ENCODE results near the gene VCPKMT. TPM values are rescaled to one million over a fixed set of nuclear protein-coding genes. Genes with fewer than 3 reads are reported as not detected.
A peak's percentile ranks its signal among the peaks of the same experiment; 100 is the strongest.

Gene VCPKMT
- polyA plus RNA-seq, 1 experiment: 7.7 TPM

- ChIA-PET POLR2A (interaction anchor here (0.8 to 1.1 kb wide), 5 partner anchors 38 to 441 kb away, joined by 3 to 17 read pairs (median 3); partner anchors contain the start of genes MGAT2 and RPL36AL), CTCF (interaction anchor here (0.7 to 5.6 kb wide), 5 partner anchors 42 to 200 kb away, joined by 3 to 29 read pairs (median 4); no protein-coding TSS in a partner anchor)
- DNase-seq (ENCODE audit: low read depth, low spot score): no peak
- no peak overlapping the region for H3K4me3 ChIP-seq (ENCODE audit: low read depth, low read length)
- H3K27me3 ChIP-seq (ENCODE audit: control insufficient read depth, insufficient read depth, low read length): no peaks in the 10 kb centered on the region
- no peak for TF ChIP-seq CTCF (IDR thresholded peaks at IDR 0.05; ENCODE audit: low read depth, low read length)
- no peaks in the 10 kb centered on the region for H3K9me3 ChIP-seq (ENCODE audit: control insufficient read depth, insufficient read depth, low read length)
- peak overlapping the region; percentile 99 for H3K27ac ChIP-seq (ENCODE audit: low read depth, low read length)
Observed at GRCh38 chr14:50061664-50062437, 54.5 kb downstream of the VCPKMT start.

- Histone ChIP-seq H3K27ac (ENCODE audit: low read depth, low read length) (peak overlapping the region; percentile 99), H3K4me3 (ENCODE audit: low read depth, low read length) (no peak overlapping the region), H3K9me3 (ENCODE audit: control insufficient read depth, insufficient read depth, low read length) (no peaks in the 10 kb centered on the region), H3K27me3 (ENCODE audit: control insufficient read depth, insufficient read depth, low read length) (no peaks in the 10 kb centered on the region)
- CTCF ChIA-PET: interaction anchor here (0.7 to 5.6 kb wide), 6 partner anchors 14 to 200 kb away, joined by 3 to 29 read pairs (median 4); no protein-coding TSS in a partner anchor
- POLR2A ChIA-PET: interaction anchor here (0.5 to 1.1 kb wide), 5 partner anchors 37 to 287 kb away, joined by 3 to 17 read pairs (median 3); no protein-coding TSS in a partner anchor
- peak; percentile 76 for DNase-seq (ENCODE audit: low read depth, low spot score)
- peak; percentile 34 for TF ChIP-seq CTCF (IDR thresholded peaks at IDR 0.05; ENCODE audit: low read depth, low read length)
Observed at GRCh38 chr14:50060871-50061663, 55.3 kb downstream of the VCPKMT start.

GRCh38 chr14:50059763-50060616 is 56.4 kb downstream of the VCPKMT start:
- ChIA-PET CTCF (interaction anchor here (1.0 to 5.6 kb wide), 6 partner anchors 12 to 198 kb away, joined by 3 to 29 read pairs (median 4); no protein-coding TSS in a partner anchor), POLR2A (interaction anchor here (0.5 kb wide), 1 partner anchor 286 kb away, joined by 3 read pairs; no protein-coding TSS in a partner anchor)
- no peaks in the 10 kb centered on the region for H3K9me3 ChIP-seq (ENCODE audit: control insufficient read depth, insufficient read depth, low read length)
- peak overlapping the region; percentile 99 for H3K27ac ChIP-seq (ENCODE audit: low read depth, low read length)
- H3K27me3 ChIP-seq (ENCODE audit: control insufficient read depth, insufficient read depth, low read length): no peaks in the 10 kb centered on the region
- no peak for TF ChIP-seq CTCF (IDR thresholded peaks at IDR 0.05; ENCODE audit: low read depth, low read length)
- no peak overlapping the region for H3K4me3 ChIP-seq (ENCODE audit: low read depth, low read length)
- no peak for DNase-seq (ENCODE audit: low read depth, low spot score)

Small RNAs within 50 kb of the gene (small RNA-seq; reads per million reads assigned to genes)
- gene RF00019 (ENCODE audit: insufficient read length, low read depth): not detected

Other genes starting within 250 kb of the VCPKMT start
- gene ARF6, start 223.5 kb downstream of the VCPKMT start, polyA plus RNA-seq (2011; rRNA removed): 27.1 and 28.0 TPM in 2 replicates
- gene SOS2, start 115.0 kb upstream of the VCPKMT start, polyA plus RNA-seq (2011; rRNA removed): 13.1 and 17.8 TPM in 2 replicates
- gene L2HGDH, start 195.7 kb upstream of the VCPKMT start, polyA plus RNA-seq (2011; rRNA removed): 2.8 and 3.6 TPM in 2 replicates
- gene DMAC2L, start 195.8 kb upstream of the VCPKMT start, polyA plus RNA-seq (2011; rRNA removed): 8.1 and 12.6 TPM in 2 replicates